Measurements from ENCODE around the gene HSPA5.
"Not testable (repeated sequence)": the region's sequence is repeated elsewhere in the genome, so short reads cannot be mapped to it uniquely, and the experiment has no call there.

The HSPA5 gene

DNA sequence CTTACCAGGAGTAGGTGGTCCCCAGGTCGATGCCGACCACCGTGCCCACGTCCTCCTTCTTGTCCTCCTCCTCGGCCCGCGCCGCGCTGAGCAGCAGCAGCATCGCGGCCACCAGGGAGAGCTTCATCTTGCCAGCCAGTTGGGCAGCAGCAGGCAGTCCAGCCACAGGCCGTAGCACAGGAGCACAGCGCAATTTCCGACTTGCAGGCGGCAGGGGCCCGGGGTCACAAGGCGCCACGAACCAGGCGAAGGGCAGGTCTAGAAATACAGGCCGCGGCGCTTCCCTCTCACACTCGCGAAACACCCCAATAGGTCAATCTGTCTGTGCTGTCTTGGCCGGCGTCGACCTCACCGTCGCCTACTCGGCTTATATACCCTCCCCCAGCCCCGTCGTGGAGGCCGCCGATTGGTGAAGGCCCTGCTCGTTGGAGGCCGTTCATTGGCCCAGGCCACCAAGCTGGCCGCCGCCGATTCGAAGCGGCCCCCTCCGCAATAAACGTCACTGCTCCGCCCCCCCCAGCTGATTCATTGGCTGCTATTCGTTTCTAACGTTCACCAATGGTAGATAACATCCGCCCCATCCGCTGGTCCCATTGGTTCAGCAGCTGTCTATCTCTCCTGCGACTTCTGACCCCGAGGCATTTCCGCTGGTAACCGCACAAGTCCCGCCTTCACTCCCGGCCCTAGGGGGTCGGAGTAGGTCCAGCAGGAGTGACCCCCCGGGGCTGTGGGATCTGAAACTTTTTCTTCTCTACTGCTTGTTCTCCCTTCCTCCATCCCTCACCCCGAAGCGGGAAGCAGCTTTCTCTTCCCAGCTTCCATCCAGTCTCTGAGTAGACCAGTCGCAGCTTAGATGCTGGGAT, at the start of gene HSPA5:
Gene HSPA5 (minus strand): TSS at position 344 of the 863 bp plus-strand sequence. CDS start 217 bp downstream, at position 127.
- DNase-seq: peak; percentile 100

- DNase-seq: not testable (repeated sequence)
Observed at GRCh38 chr9:125286935-125287433, 45.8 kb upstream of the HSPA5 start.

DNA sequence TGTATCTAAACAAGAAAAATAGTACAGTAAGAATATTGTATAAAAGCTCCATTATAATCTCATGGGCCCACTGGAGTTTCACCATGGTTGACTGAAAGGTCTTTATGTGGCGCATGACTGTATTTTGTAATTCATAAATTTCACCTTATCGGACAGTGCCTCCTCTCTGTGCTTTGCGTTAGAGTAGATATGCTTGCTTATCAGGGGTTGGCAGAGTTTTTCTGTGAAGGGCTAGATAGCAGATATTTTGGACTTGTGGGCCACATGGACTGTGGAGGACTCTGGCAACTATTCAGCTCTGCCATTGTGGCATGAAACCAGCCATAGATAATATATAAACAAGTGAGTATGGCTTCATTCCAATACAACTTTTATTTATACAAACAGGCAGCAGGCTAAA, 43.7 kb upstream of the HSPA5 start:
- DNase-seq: no peak

DNA sequence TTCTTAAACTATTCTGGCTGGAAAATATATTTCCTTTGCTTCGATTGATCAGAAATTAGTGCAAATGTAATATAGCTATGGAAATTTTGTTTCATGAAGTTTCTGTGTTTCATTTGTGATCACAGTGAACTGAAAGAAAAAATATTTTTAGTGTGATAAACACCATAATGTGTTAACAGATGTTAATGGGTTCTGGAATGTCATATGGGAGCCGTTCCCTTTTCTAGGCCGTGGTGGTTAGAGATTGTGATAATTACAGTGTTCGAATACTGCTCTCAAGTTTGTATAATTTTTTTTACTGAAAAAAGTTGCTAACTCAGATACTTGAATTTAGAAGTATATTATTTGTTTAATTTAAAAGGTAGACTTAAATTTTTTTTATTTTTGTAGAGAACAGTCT, 39.8 kb upstream of the HSPA5 start:
- no peak for DNase-seq

DNA sequence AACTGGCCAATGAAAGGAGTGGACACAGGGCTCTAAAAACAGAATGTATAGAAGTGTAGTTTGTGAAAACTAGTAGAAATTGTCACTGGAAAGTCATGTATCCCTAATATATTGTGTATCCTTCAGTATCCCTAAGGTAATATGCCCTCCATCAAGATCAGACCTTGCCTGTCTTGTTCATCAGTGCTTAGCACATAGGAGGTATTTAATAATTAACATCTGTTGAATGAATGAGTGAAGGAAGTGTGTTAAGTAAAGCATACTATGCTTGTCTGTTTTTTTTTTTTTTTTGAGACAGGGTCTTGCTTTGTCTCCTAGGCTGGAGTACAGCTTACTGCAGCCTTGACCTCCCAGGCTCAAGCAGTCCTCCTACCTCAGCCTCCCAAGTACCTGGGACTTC, 36.3 kb upstream of the HSPA5 start:
- no peak for DNase-seq

DNA sequence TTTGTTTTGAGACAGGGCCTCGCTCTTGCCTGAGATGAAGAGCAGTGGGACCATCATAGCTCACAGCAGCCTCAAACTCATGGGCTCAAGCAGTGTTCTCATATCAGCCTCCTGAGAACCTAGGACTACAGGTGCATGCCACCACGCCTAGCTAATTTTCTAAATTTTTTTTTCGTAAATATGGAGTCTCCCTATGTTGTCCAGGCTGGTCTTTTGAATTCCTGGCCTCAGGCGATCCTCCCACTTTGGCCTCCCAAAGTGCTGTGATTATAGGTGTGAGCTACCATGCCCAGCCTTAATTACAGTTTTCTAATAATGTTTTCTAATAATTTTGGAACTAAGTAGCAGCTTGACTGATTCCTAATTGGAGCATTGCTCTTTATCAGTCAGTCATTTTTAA, 35.6 kb upstream of the HSPA5 start:
- DNase-seq: no peak

GRCh38 chr9:125272697-125273096, 31.6 kb upstream of the HSPA5 start:
- no peak for DNase-seq

GRCh38 chr9:125271081-125271480, 29.9 kb upstream of the HSPA5 start:
- DNase-seq: no peak

DNA sequence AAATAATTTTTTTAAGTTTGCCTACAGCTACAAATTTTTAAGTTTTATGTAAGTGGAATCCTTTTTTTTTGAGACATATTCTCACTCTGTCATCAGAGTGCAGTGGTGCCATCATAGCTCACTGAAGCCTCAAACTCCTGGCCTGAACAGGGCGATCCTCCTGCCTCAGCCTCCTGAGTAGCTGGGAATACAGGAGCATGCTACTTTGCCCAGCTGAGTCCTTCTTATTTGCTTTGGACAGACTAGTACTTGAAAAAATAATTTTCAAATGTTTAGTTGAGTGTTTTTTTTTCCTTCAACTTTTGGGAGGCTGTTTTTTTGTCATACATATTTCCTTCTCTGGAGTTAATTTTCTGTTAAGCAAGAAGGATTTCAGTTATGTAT, 27.9 kb upstream of the HSPA5 start:
- no peak for DNase-seq

DNA sequence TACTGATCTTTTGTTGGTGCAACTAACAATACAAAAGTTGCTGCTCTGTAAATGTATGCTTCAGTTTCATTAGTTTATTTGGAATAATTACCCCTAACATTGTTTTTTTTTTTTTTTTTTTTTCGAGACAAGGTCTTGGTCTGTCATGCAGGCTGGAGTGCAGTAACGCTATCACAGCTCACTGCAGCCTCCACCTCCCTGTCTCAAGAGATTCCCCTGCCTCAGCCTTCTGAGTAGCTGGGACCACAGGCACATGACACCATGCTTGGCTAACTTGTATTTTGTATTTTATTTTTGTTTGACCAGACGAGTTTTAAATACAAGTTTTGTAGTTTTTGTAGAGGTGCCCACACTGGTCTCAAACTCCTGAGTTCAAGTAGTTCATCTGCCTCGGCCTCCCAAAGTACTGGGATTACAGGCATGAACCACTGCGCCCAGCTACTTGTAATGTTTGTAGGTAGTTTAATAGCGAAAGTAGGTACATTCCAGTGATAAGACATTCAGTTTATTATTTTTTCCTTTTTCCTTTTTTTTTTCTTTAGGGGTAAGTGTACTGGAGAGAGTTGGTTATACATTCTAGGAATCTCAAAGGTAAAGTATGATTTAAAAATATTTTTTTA, 27.4 kb upstream of the HSPA5 start:
- no peak for DNase-seq

DNA sequence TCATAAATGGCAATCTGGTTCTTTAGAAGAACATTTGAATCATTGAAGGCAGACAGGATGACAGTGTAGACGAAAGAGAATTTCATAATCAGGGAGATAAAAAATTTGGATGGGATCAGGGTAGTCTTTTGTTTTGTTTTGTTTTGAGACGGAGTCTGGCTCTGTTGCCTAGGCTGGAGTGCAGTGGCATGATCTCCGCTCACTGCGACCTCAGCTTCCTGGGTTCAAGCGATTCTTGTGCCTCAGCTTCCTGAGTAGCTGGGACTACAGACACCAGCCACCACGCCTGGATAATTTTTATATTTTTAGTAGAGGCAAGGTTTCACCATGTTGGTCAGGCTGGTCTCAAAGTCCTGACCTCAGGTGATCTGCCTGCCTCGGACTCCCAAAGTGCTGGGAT, 22.9 kb upstream of the HSPA5 start:
- DNase-seq: not testable (repeated sequence)

DNA sequence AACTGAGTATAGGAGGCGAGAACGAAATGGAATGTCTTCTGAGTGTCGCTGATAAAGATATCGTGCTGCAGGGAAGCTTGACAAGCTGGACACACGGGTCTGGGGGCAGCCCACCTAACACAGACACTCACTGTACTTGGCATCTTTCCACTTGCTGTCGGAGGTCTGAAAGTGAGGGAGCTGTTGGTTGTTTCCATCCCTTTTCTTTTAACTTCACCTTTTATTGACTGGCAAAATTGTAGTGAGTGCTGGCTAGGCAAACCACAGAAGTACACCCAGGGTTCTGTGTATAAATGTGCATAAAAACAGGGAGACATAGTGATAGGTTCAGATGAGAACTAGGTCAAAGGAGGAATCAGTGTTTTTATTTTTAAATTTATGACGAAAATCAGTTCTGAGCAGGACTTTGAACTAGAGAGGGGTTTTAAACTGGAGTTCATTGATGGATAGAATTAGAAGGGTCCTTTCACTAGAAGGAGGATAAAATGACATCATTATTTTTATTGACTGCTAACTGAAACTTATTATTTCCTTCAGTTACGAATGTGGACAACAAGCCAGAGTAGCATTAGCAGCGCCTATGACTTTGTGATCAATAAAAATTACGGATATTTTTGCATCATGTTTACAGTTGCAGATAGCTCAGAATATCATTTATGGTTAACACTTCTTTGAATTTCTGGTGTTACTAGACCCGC, 21.3 kb upstream of the HSPA5 start:
- DNase-seq: no peak

DNA sequence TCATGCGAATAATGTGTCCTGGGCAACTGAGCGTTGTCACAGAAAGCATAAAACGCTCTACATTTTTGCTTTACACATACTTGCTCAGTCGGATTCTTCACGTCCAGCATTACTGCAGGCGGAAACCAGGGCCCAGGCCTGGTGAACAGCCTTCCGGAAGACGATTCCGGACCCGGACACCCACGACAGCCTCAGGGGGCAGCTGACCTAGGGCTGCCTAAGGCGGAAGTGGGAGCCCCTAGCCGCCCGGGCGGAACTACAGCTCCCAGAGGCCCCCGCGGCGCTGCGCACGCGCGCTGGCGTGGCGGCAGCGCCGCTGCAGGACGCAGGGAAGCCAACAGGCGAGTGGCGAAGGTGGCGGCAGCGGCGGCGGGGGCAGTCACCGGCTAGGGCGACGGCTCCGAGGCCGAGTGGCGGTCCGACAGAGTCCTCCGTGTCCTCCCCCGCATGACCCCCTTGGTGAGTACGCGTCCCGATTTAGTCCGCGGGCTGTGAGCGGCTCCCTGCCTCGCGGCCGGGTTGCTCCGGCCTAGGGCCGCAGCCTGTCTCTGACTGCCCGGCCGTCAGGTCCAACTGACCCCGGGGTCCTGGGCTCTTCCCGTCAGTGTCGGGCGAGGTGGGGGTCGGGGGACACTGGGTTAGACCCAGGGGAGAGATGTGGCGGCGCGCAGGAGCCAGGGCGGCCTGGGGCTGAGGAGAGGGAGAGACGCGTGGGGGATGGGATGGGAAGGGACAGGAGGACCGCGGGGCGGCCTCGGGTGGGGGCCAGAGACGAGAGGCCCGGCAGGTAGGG, 20.6 kb upstream of the HSPA5 start, which contains the start of gene GAPVD1:
Gene GAPVD1 (plus strand): TSS at position 326 of the 793 bp plus-strand sequence. CDS start 37,096 bp downstream, outside the sequence.
- DNase-seq: peak; percentile 97

DNA sequence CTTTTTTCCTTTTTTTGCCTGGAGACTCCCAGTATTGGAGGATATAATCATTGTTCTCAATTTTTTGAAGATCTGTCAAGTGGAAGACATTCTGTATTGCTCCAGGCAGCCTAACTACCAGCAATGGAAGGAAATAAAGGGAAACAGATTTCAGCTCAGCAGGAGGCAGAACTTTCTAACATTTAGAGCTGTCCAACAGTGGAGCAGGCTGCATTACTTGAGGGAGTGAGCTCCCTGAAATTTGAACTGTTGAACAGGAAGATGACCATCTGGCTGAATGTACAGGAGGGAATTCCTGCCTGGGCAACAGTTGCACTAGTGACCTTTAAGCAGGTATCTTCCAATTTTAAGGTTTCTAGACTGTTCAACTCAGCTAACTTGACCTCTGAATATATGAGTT, 19.4 kb upstream of the HSPA5 start:
- DNase-seq: no peak

DNA sequence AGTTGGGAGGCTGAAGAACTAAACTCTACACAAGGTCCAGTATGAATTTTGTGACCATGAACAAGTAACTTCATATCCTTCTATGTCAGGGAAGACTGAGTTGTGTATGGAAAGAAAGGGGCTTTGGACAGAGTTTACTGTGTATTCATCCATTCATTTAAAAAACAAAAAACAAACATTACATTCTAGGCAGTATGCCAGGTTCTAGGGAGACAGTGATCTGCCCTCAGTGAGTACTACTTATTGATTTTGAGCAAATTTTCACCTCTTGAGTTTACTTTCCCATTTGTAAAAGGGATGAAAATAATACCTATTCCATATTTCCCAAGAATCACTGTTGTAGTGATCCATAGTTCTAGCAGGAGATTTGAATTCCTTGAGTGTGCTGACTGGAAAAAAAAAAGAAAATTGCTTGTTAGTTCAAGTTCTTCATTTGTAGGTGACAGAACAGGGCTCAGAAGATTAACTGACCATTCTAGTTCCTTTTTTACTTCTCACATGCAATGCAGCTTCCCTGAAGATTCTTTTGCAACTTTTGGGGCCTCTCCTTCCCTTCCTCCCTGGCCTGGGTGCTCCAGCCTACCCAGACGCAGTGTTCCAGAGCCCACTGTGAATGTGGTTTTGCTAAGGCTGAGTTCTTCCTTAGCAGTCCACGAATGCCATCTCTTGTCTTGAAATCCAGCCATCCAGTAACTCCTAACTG, 17.8 kb upstream of the HSPA5 start:
- no peak for DNase-seq

DNA sequence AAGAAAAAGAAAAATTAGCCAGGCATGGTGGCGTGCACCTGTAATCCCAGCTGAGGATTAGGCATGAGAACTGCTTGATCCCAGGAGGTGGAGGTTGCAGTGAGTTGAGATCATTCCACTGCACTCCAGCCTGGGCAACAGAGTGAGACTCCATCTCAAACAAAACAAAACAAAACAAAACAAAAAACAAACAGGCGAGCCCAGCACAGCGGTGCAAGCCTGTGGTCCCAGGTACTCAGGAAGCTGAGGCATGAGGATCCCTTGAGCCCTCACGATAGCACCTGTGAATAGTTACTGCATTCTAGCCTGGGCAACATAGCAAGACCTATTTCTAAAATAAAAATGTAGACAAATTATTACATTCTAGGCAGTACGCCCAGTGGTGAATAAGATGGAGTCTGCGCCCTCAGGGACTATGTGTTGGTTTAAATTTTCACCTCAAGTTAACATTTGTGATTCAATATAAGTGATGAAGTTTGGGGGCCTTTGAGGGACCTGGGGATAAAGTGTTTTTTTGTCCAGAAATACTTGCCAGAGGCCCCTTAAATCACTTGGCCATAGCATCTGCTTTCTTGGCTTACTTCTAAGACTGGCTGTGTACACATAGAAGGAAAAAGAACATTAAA, 17.1 kb upstream of the HSPA5 start:
- no peak for DNase-seq

DNA sequence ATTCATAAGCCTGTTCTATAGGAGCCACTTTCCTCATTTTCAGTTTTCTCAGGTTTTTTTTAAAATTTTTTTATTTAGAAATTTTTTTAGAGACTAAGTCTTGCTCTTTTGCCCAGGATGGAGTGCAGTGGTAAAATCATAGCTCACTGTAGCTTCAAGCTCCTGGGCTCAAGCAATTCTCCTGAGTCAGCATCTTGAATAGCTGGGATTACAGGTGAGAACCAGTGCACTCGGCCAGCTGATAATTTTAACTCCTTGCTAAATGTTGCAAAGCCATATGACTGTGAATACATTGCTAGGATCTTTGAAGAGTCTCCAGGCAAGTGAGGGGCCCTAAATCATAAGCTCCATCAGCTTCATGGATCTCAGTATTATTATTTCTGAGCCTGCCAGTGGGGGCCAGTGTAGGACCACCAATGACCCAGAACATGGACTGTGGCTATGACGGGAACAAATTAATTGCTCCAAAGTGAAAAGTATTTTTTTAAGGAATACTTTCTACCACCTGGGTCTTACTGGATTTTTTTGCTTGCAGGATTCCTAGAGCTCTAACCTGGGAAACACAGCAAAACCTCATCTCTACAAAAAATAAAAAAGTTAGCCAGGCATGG, 14.7 kb upstream of the HSPA5 start:
- peak; percentile 38 for DNase-seq

- no peak for DNase-seq
Observed at GRCh38 chr9:125254231-125254630, 13.1 kb upstream of the HSPA5 start.

GRCh38 chr9:125246261-125246667, 5.1 kb upstream of the HSPA5 start:
- DNase-seq: no peak

DNA sequence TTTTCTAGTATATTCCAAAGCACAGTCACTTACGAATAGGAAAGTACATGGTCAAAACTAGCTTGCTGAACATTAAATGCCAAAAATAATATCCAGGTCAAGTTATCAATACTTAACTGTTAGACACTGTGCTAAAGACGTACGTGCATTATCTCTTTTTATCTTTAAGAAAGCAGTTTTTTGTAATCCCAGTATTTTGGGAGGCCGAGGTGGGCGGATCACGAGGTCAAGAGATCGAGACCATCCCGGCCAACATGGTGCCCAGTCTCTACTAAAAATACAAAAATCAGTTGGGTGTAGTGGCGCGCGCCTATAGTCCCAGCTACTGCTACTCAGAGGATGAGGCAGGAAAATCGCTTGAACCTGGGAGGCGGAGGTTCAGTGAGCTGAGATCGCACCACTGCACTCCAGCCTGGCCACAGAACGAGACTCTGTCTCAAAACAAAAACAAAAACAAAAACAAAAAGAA, 2.7 kb upstream of the HSPA5 start:
- no peak for DNase-seq
